B cell (primary cell): ENCODE results near the gene FGD4. TPM values are rescaled to one million over a fixed set of nuclear protein-coding genes. Genes with fewer than 3 reads are reported as not detected.

Experiments
- ATAC-seq: fragments of 200-7000 bp; cut with Tn5 transposase; one replicate; pipeline ENCODE4 v1.10.0; 2021; ENCODE audit warnings: low read depth, mild to moderate bottlenecking, moderate number of reproducible peaks, moderate library complexity
- CTCF ChIA-PET: fragments of 350-600 bp; sonication (Branson Sonifier 250); formaldehyde crosslinking; loops from one replicate; lab custom pipeline; 2021; ENCODE audit warnings: antibody characterized with exemption, inconsistent platforms; lab: Charles Lee
- POLR2A ChIA-PET: fragments of 350-600 bp; sonication (Branson Sonifier 250); formaldehyde crosslinking; loops from one replicate; lab custom pipeline; 2021; ENCODE audit warnings: antibody characterized with exemption; lab: Charles Lee
- DNase-seq: peaks from one replicate; pipeline ENCODE4 v3.0.0; 2013
- H2AFZ ChIP-seq: 2 replicates; pipeline ENCODE4 v1.6.1; 2012; ENCODE audit warnings: mild to moderate bottlenecking, low read depth, low read length; ENCODE audit not compliant: insufficient read depth, poor library complexity, severe bottlenecking
- H3K27ac ChIP-seq, 2 donors: 1 replicate in 1 of 2; 2 replicates in 1 of 2; pipeline ENCODE4 v1.5.1; 2012 to 2013; ENCODE audit warnings: low read length in 2 of 2, mild to moderate bottlenecking in 2 of 2, moderate library complexity in 1 of 2
- H3K27me3 ChIP-seq, 4 experiments: fragments of 200-600 bp in 1 of 4; sonication (generic) in 1 of 4; replicated peaks in 1 of 4; 1 replicate in 2 of 4; 2 replicates in 2 of 4; pipeline versions ENCODE4 v1.6.1 to v1.7.0; 2013 to 2016; ENCODE audit warnings: low read length in 3 of 4, mild to moderate bottlenecking in 2 of 4, mixed read lengths in 1 of 4, moderate library complexity in 1 of 4; ENCODE audit not compliant: insufficient read depth in 4 of 4, control insufficient read depth in 3 of 4; ENCODE audit errors: control extremely low read depth in 1 of 4
- H3K36me3 ChIP-seq, 2 experiments: replicated peaks in 1 of 2; 1 replicate in 1 of 2; 2 replicates in 1 of 2; pipeline versions ENCODE4 v1.6.1 to v1.7.1; 2013; ENCODE audit warnings: low read length in 1 of 2; ENCODE audit not compliant: insufficient read depth in 2 of 2, control insufficient read depth in 1 of 2; ENCODE audit errors: control extremely low read depth in 1 of 2, extremely low read depth in 1 of 2
- H3K4me1 ChIP-seq, 2 donors: fragments of 200-600 bp in 1 of 2; sonication (generic) in 1 of 2; 1 replicate in 1 of 2; 2 replicates in 1 of 2; pipeline versions ENCODE4 v1.5.1 to v1.6.1; 2013 to 2017; ENCODE audit warnings: low read length in 2 of 2; ENCODE audit not compliant: control insufficient read depth in 2 of 2, insufficient read depth in 2 of 2
- H3K4me2 ChIP-seq: replicated peaks from 2 replicates; pipeline ENCODE3; 2012; ENCODE audit warnings: mild to moderate bottlenecking, low read depth, low read length; ENCODE audit not compliant: poor library complexity, severe bottlenecking
- H3K4me3 ChIP-seq, 5 experiments: fragments of 200-600 bp in 1 of 5; sonication (generic) in 1 of 5; 1 replicate in 3 of 5; 2 replicates in 2 of 5; pipeline versions ENCODE4 v1.5.1 to v1.7.0; 2011 to 2016; ENCODE audit warnings: low read length in 4 of 5, mild to moderate bottlenecking in 4 of 5, low read depth in 2 of 5, control low read depth in 1 of 5, moderate library complexity in 1 of 5; ENCODE audit not compliant: insufficient read depth in 1 of 5; ENCODE audit errors: control extremely low read depth in 1 of 5, extremely low read depth in 1 of 5
- H3K79me2 ChIP-seq: fragments of 200-600 bp; sonication (generic); one replicate; pipeline ENCODE4 v1.6.0; 2016; ENCODE audit warnings: low read length; ENCODE audit not compliant: control insufficient read depth, insufficient read depth
- H3K9ac ChIP-seq: fragments of 200-600 bp; sonication (generic); 2 replicates; pipeline ENCODE4 v1.6.1; 2017; ENCODE audit warnings: mild to moderate bottlenecking, low read length, moderate library complexity
- H3K9me3 ChIP-seq, 3 donors: one replicate each; pipeline versions ENCODE4 v1.6.1 to v1.7.1; 2013; ENCODE audit warnings: low read length in 2 of 3; ENCODE audit not compliant: control insufficient read depth in 2 of 3, insufficient read depth in 1 of 3; ENCODE audit errors: control extremely low read depth in 1 of 3
- H4K20me1 ChIP-seq: 2 replicates; pipeline ENCODE4 v1.6.0; 2012; ENCODE audit warnings: mild to moderate bottlenecking, low read length; ENCODE audit not compliant: insufficient read depth, control insufficient read depth, poor library complexity, severe bottlenecking
- H3K27ac Mint-ChIP-seq: one replicate; pipeline ENCODE4 v1.8.0; 2021; ENCODE audit warnings: mixed read lengths
- H3K27me3 Mint-ChIP-seq: one replicate; pipeline ENCODE4 v1.8.0; 2021; ENCODE audit warnings: mixed read lengths
- H3K4me1 Mint-ChIP-seq: one replicate; pipeline ENCODE4 v1.8.0; 2021; ENCODE audit warnings: mixed read lengths
- H3K4me3 Mint-ChIP-seq: one replicate; pipeline ENCODE4 v1.8.0; 2021; ENCODE audit warnings: mixed read lengths
- H3K9me3 Mint-ChIP-seq: one replicate; pipeline ENCODE4 v1.8.0; 2022; ENCODE audit warnings: mixed read lengths; ENCODE audit not compliant: insufficient read depth
- EZH2 ChIP-seq: IDR thresholded peaks from 2 replicates; pipeline ENCODE4 v1.6.1; 2012; ENCODE audit warnings: borderline replicate concordance, low read depth, mild to moderate bottlenecking, moderate library complexity, low read length; ENCODE audit not compliant: insufficient read depth, poor library complexity, severe bottlenecking
- WGBS: methylation state at CpG from one replicate; pipeline ENCODE4 v1.1.5; 2013; ENCODE audit warnings: missing lambda C conversion rate; ENCODE audit not compliant: insufficient coverage; 5-methylcytosine and 5-hydroxymethylcytosine counted together
- intact Hi-C: fragments of 100-400 bp; cut with micrococcal nuclease; formaldehyde crosslinking; loops from one replicate; pipeline ENCODE4 v1.10.0; 2022
- polyA plus RNA-seq: library from polyadenylated mRNA; depleted of rRNA; stranded (reverse); fragments of >200 nt; gene quantifications from 2 replicates; pipeline ENCODE4 v1.2.3, GENCODE V29; 2012
- total RNA-seq, 2 donors: library from RNA; stranded (reverse); fragments of 120-200 nt in 1 of 2; gene quantifications; 1 replicate in 1 of 2; 2 replicates in 1 of 2; pipeline versions ENCODE4 v1.2.3 to v1.2.4, GENCODE V29; 2013 to 2022
- TF ChIP-seq, protein P1 (sequence below): fragments of 200-600 bp; IDR thresholded peaks from one replicate; pipeline ENCODE4 v1.8.0; 2022; ENCODE audit warnings: antibody characterized with exemption, mild to moderate bottlenecking

FGD4 gene
- total and polyA plus RNA-seq, 2 donors (not counting 1 experiment from before 2014, with no cell fraction given) = 2.1 to 2.8 TPM

GRCh38 chr12:32450363-32450762 lies 51.0 kb downstream of the FGD4 start:
- Mint-ChIP-seq H3K27me3 (no peaks in the 10 kb centered on the region), H3K9me3 (no peaks in the 10 kb centered on the region), H3K4me1 (no peaks in the 10 kb centered on the region), H3K27ac (no peak overlapping the region), H3K4me3 (no peak overlapping the region)
- no peak for DNase-seq
- ATAC-seq = no peak
- WGBS = no CpG with 5 or more reads among the region's 2 CpGs
- Histone ChIP-seq H3K36me3 (no peaks in the 10 kb centered on the region), H3K9ac (no peak overlapping the region), H4K20me1 (no peaks in the 10 kb centered on the region), H3K4me2 (no peak overlapping the region), H3K27ac (no peak overlapping the region), H2AFZ (no peak overlapping the region), H3K9me3 (no peaks in the 10 kb centered on the region), H3K4me3 (no peak overlapping the region), H3K27me3 (no peaks in the 10 kb centered on the region), H3K4me1 (no peaks in the 10 kb centered on the region), H3K79me2 (no peaks in the 10 kb centered on the region)
- TF ChIP-seq, protein P1, sequence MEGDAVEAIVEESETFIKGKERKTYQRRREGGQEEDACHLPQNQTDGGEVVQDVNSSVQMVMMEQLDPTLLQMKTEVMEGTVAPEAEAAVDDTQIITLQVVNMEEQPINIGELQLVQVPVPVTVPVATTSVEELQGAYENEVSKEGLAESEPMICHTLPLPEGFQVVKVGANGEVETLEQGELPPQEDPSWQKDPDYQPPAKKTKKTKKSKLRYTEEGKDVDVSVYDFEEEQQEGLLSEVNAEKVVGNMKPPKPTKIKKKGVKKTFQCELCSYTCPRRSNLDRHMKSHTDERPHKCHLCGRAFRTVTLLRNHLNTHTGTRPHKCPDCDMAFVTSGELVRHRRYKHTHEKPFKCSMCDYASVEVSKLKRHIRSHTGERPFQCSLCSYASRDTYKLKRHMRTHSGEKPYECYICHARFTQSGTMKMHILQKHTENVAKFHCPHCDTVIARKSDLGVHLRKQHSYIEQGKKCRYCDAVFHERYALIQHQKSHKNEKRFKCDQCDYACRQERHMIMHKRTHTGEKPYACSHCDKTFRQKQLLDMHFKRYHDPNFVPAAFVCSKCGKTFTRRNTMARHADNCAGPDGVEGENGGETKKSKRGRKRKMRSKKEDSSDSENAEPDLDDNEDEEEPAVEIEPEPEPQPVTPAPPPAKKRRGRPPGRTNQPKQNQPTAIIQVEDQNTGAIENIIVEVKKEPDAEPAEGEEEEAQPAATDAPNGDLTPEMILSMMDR = no peak
- no peak for TF ChIP-seq EZH2
- POLR2A ChIA-PET = no interaction called here
- intact Hi-C loops = loop anchor here (10.0 kb wide), 2 partner anchors 594 to 1756 kb away; partner anchors contain the start of gene IPO8
- CTCF ChIA-PET = no interaction called here

GRCh38 chr12:32450768-32451167 lies 51.4 kb downstream of the FGD4 start:
- H2AFZ ChIP-seq = no peak overlapping the region
- Mint-ChIP-seq H3K9me3 (no peaks in the 10 kb centered on the region), H3K27ac (no peak overlapping the region), H3K4me3 (no peak overlapping the region), H3K4me1 (peaks cover 2% of the 10 kb centered on the region), H3K27me3 (no peaks in the 10 kb centered on the region)
- ChIA-PET CTCF (no interaction called here), POLR2A (no interaction called here)
- DNase-seq (no peak), ATAC-seq (no peak)
- WGBS = no CpG with 5 or more reads among the region's 1 CpG
- intact Hi-C loops = loop anchor here (10.0 kb wide), 2 partner anchors 594 to 1756 kb away; partner anchors contain the start of gene IPO8
- no peaks in the 10 kb centered on the region for H3K36me3 ChIP-seq
- no peak overlapping the region for H3K27ac ChIP-seq
- no peaks in the 10 kb centered on the region for H3K27me3 ChIP-seq
- no peak overlapping the region for H3K4me3 ChIP-seq
- H4K20me1 ChIP-seq = no peaks in the 10 kb centered on the region
- H3K4me1 ChIP-seq = peaks cover 0 to 1% of the 10 kb centered on the region in 2 donors
- TF ChIP-seq EZH2 = no peak
- TF ChIP-seq, protein P1 = no peak
- H3K9me3 ChIP-seq = no peaks in the 10 kb centered on the region
- no peak overlapping the region for H3K4me2 ChIP-seq
- no peaks in the 10 kb centered on the region for H3K79me2 ChIP-seq
- H3K9ac ChIP-seq = no peak overlapping the region
